GM12878 (cell line): ENCODE measurements around the gene NELFB. TPM values are rescaled to one million over a fixed set of nuclear protein-coding genes. Genes with fewer than 3 reads are reported as not detected.

Experiments used
- ATAC-seq: fragments of 200-7000 bp; cut with Tn5 transposase; 3 replicates; pipeline ENCODE4 v1.9.1; 2020; ENCODE audit warnings: mild to moderate bottlenecking, moderate library complexity
- BruUV-seq: library from RNA; stranded (reverse); fragments of 400-500 nt; replicated peaks from 2 replicates; lab custom pipeline; 2021; lab: Mats Ljungman, UMichigan
- CTCF ChIA-PET: fragments of 300-600 bp; sonication (Branson Sonifier 250); formaldehyde crosslinking; extraction: SDS; loops from one replicate; lab custom pipeline; 2021; ENCODE audit warnings: inconsistent platforms; lab: Yijun Ruan, JAX
- POLR2A ChIA-PET: fragments of 350-600 bp; formaldehyde crosslinking; extraction: SDS; loops from one replicate; lab custom pipeline; 2021; ENCODE audit warnings: inconsistent platforms; lab: Charles Lee
- RAD21 ChIA-PET: fragments of 300-600 bp; sonication (Branson Sonifier 250); formaldehyde crosslinking; loops from one replicate; lab custom pipeline; 2023; ENCODE audit warnings: antibody characterized with exemption; ENCODE audit not compliant: unreplicated experiment; lab: Charles Lee
- SMC1A ChIA-PET: fragments of 300-600 bp; sonication (Branson Sonifier 250); formaldehyde crosslinking; loops from one replicate; lab custom pipeline; 2023; ENCODE audit not compliant: unreplicated experiment, uncharacterized antibody; lab: Charles Lee
- DNase-seq: peaks from one replicate; pipeline ENCODE4 v3.0.0-alpha.2; 2011; ENCODE audit warnings: low read depth, low spot score
- FAIRE-seq: peaks from 3 replicates; lab custom pipeline; 2011; peaks lifted over from hg19 to GRCh38; lab: Jason Lieb, UNC
- H2AFZ ChIP-seq: 2 replicates; pipeline ENCODE4 v1.6.0; 2011; ENCODE audit warnings: low read depth, low read length, control low read depth; ENCODE audit not compliant: control insufficient read depth
- H3K27ac ChIP-seq: 2 replicates; pipeline ENCODE4 v1.5.1; 2011; ENCODE audit warnings: control low read depth; ENCODE audit not compliant: control insufficient read depth, insufficient read depth
- H3K27me3 ChIP-seq, 2 experiments: replicated peaks in 1 of 2; 2 replicates each; pipeline versions ENCODE4 v1.6.0 to v1.6.1; 2011; ENCODE audit warnings: low read length in 1 of 2; ENCODE audit not compliant: control insufficient read depth in 2 of 2, insufficient read depth in 2 of 2
- H3K36me3 ChIP-seq, 2 experiments: 2 replicates each; pipeline ENCODE4 v1.5.1; 2011; ENCODE audit warnings: low read length in 1 of 2; ENCODE audit not compliant: control insufficient read depth in 2 of 2, insufficient read depth in 2 of 2
- H3K4me1 ChIP-seq: 2 replicates; pipeline ENCODE4 v1.6.1; 2011; ENCODE audit warnings: mild to moderate bottlenecking, low read length, moderate library complexity, mixed read lengths; ENCODE audit not compliant: control insufficient read depth, insufficient read depth
- H3K4me2 ChIP-seq: 2 replicates; pipeline ENCODE4 v1.6.0; 2011; ENCODE audit warnings: control low read depth; ENCODE audit not compliant: control insufficient read depth, insufficient read depth
- H3K4me3 ChIP-seq: fragments of 200-600 bp; sonication (generic); 2 replicates; pipeline ENCODE4 v1.5.1; 2016
- H3K79me2 ChIP-seq: 2 replicates; pipeline ENCODE4 v1.6.0; 2011; ENCODE audit warnings: low read length; ENCODE audit not compliant: control insufficient read depth, insufficient read depth
- H3K9ac ChIP-seq: 2 replicates; pipeline ENCODE4 v1.8.0; 2011; ENCODE audit warnings: low read length, control low read depth, mixed read lengths; ENCODE audit not compliant: control insufficient read depth, insufficient read depth
- H3K9me3 ChIP-seq: replicated peaks from 3 replicates; pipeline ENCODE4 v1.5.1; 2011; ENCODE audit warnings: mild to moderate bottlenecking, low read length; ENCODE audit not compliant: control insufficient read depth, insufficient read depth
- H4K20me1 ChIP-seq: 2 replicates; pipeline ENCODE4 v1.6.0; 2011; ENCODE audit not compliant: control insufficient read depth, insufficient read depth
- CEBPB ChIP-seq, 2 experiments: fragments of 150-350 bp in 1 of 2; IDR thresholded peaks; 2 replicates each; pipeline ENCODE4 v1.6.1; 2012 to 2014; ENCODE audit warnings: low read depth in 2 of 2, low read length in 2 of 2, borderline replicate concordance in 1 of 2, inconsistent platforms in 1 of 2
- CHD4 ChIP-seq: fragments of 200-600 bp; sonication (generic); IDR thresholded peaks from 2 replicates; pipeline ENCODE4 v1.6.1; 2016; ENCODE audit warnings: mild to moderate bottlenecking
- ESRRA ChIP-seq: IDR thresholded peaks from 2 replicates; pipeline ENCODE4 v1.6.1; 2012; ENCODE audit warnings: mild to moderate bottlenecking, low read length, improper control_type of control experiment
- FOXK2 ChIP-seq: fragments of 450-650 bp; IDR thresholded peaks from 2 replicates; pipeline ENCODE4 v1.6.1; 2017; ENCODE audit warnings: mild to moderate bottlenecking, moderate library complexity
- MYB ChIP-seq: fragments of 150-350 bp; IDR thresholded peaks from 2 replicates; pipeline ENCODE4 v1.6.1; 2014; ENCODE audit warnings: mild to moderate bottlenecking, low read depth, low read length, borderline replicate concordance
- NR2F1 ChIP-seq: fragments of 450-650 bp; conservative IDR thresholded peaks from 2 replicates; pipeline ENCODE4 v1.6.1; 2017; ENCODE audit warnings: mild to moderate bottlenecking
- RBBP5 ChIP-seq: fragments of 200-600 bp; sonication (generic); conservative IDR thresholded peaks from 2 replicates; pipeline ENCODE4 v1.6.1; 2016
- SPI1 ChIP-seq: IDR thresholded peaks from 2 replicates; pipeline ENCODE4 v1.6.1; 2011; ENCODE audit warnings: low read depth, mild to moderate bottlenecking, low read length, moderate library complexity, borderline replicate concordance; ENCODE audit not compliant: insufficient read depth
- SRF ChIP-seq, 2 experiments: IDR thresholded peaks; 2 replicates each; pipeline ENCODE4 v1.6.1; 2011; ENCODE audit warnings: low read depth in 2 of 2, low read length in 2 of 2, mild to moderate bottlenecking in 1 of 2, moderate library complexity in 1 of 2
- TCF7 ChIP-seq: IDR thresholded peaks from 2 replicates; pipeline ENCODE4 v1.6.1; 2014; ENCODE audit warnings: antibody characterized with exemption, borderline replicate concordance
- WRNIP1 ChIP-seq: IDR thresholded peaks from 2 replicates; pipeline ENCODE4 v1.6.1; 2011; ENCODE audit warnings: low read depth, low read length, improper control_type of control experiment, borderline replicate concordance
- ZBED1 ChIP-seq: IDR thresholded peaks from 2 replicates; pipeline ENCODE4 v1.6.1; 2016; ENCODE audit warnings: borderline replicate concordance
- WGBS: methylation state at CpG from one replicate; pipeline ENCODE4 v1.1.6; 2016; ENCODE audit warnings: low lambda C conversion rate; ENCODE audit not compliant: insufficient replicate concordance, insufficient coverage; ENCODE audit errors: missing lambda C conversion rate; 5-methylcytosine and 5-hydroxymethylcytosine counted together
- in situ Hi-C: fragments of 300-500 bp; cut with MboI; formaldehyde crosslinking; loops from 9 replicates; pipeline ENCODE4 v1.14.3; 2018; ENCODE audit warnings: mixed read lengths
- intact Hi-C: fragments of 100-400 bp; cut with micrococcal nuclease; formaldehyde crosslinking; loops from one replicate; pipeline ENCODE4 v1.14.2; 2022; ENCODE audit not compliant: unreplicated experiment
- polyA plus RNA-seq, 11 experiments: library from polyadenylated mRNA; depleted of rRNA in 4 of 11; unstranded in 6 of 11; stranded (reverse) in 5 of 11; fragments of >200 nt; fragmentation: Nextera tagmentation in 4 of 11; fragmentation: Illumina TruSeq in 1 of 11; extraction: Ambion mirVana in 4 of 11; extraction: Trizol in 1 of 11; gene quantifications; 1 replicate in 1 of 11; 2 replicates in 10 of 11; pipeline versions ENCODE4 v1.2.1 to v1.2.3, GENCODE V29; 2011 to 2016; ENCODE audit warnings: inconsistent platforms in 2 of 11, missing spikeins in 2 of 11, low read depth in 1 of 11
- total RNA-seq, 4 experiments: library from RNA; depleted of rRNA in 3 of 4; stranded (reverse); fragments of >200 nt in 3 of 4; fragmentation: Illumina TruSeq in 1 of 4; extraction: Trizol in 1 of 4; gene quantifications; 2 replicates each; pipeline versions ENCODE4 v1.2.1 to v1.2.3, GENCODE V29; 2013 to 2021
- TF ChIP-seq, protein P1 (sequence below): fragments of 450-650 bp; IDR thresholded peaks from 2 replicates; pipeline ENCODE4 v1.6.1; 2016; ENCODE audit warnings: mild to moderate bottlenecking

NELFB gene
- total and polyA plus RNA-seq, 10 of the 15 experiments (the other 5 are each of a cell fraction or from before 2014, with no cell fraction given) = 0.19 to 63.4 (median 30.9) TPM

DNA sequence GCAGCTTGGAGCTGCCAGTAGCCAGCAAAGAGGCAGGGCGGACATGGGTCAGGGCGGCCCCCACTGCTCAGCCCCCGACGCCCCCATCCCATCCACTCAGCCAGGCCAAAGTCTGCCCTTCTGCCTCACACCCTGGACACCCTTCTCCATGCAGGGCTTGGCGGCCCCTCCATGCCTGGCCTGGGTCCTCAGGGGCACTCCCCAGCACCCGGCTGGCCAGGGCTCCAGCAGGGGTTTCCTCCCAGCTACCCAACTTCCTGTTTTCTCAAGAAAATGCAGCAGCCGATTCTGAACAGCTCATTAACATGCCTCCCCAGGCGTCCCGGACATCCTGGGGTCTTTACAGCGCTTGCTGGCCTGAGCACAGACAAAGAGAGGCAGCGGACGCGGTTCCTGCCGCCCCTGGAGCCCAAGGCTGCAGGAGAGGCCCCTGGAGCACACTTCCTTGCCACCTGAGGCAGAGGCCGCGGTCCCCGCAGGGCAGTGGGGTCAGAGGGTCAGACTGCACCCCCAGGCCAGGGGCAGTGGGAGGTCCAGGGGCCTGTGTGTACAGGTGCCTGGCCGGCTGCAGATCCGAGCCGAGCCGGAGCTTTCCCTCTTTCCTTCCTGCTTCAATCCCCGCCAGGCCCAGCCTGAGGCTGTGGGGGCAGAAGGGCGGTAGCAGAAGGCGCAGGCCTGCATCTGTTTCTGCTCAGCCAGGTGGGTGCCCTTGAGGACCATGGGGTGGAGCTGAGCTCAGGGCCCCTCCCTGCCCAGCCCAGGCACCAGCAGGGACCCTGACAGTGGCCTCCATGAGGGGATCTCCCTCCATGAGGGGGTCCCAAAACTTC is 65.6 kb downstream of the NELFB start:
- intact Hi-C loops (no loop called here), in situ Hi-C loops (no loop called here)
- Histone ChIP-seq H3K79me2 (no peaks in the 10 kb centered on the region), H3K4me3 (no peak overlapping the region), H3K4me1 (peaks cover 5% of the 10 kb centered on the region), H3K9ac (no peak overlapping the region), H3K27me3 (no peaks in the 10 kb centered on the region), H3K9me3 (no peaks in the 10 kb centered on the region; the same call in 2 of the 3 replicates), H3K4me2 (peak overlapping the region; percentile 25), H4K20me1 (no peaks in the 10 kb centered on the region), H2AFZ (peak overlapping the region; percentile 58)
- ATAC-seq (no peak), FAIRE-seq (no peak)
- 27% methylated on average over 23 of the region's 24 CpGs for WGBS
- BruUV-seq = no TSS peak
- POLR2A ChIA-PET = no interaction called here
- CTCF ChIA-PET = no interaction called here
- SMC1A ChIA-PET = no interaction called here
- RAD21 ChIA-PET = interaction anchor here (0.6 to 1.8 kb wide), 2 partner anchors 19 to 175 kb away, joined by 3 to 6 read pairs; partner anchors contain the start of gene NRARP
- TF ChIP-seq SPI1 (peak; percentile 53; the same call in 1 of the 2 replicates), NR2F1 (peak; percentile 77), TCF7 (no peak)
- TF ChIP-seq, all 136 proteins: peak for 2
- no peaks in the 10 kb centered on the region for H3K36me3 ChIP-seq
- no peak for DNase-seq
- H3K27ac ChIP-seq = no peak overlapping the region

DNA sequence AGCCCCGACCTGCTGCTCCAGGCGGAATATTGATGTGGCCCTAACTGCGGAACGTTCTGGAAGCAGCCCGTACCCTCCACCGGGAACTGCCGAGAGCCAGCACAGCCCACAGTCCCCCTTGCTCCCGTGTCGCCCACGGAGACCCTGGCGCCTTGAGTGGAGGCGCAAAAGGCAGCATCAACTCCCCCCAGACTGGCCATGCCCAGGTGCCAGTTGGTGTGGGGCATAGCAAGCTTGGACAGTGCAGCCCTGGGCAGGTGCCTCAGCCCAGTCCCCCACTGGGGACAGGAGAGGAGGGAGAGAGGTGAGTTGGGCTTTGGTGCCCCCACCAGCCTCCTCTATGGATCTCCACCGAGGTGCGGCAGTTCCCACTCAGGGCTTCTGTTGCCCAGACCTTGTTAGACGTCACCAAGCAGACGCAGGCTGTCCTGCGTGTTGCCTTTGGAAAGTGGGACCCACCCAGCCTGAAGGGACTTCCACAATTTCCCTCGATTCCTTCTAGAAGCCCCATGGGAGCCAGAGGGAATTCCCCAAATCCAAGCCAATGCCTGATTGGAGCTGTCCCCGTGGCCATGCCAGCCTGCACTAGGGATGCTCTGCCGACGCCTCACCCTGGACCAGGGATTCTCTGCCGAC is 66.7 kb downstream of the NELFB start:
- BruUV-seq = no TSS peak
- no peak for DNase-seq
- H3K36me3 ChIP-seq = no peaks in the 10 kb centered on the region
- no peaks in the 10 kb centered on the region for H4K20me1 ChIP-seq
- ChIA-PET POLR2A (no interaction called here), RAD21 (interaction anchor here (1.8 kb wide), 1 partner anchor 20 kb away, joined by 6 read pairs; the partner anchor contains the start of gene NRARP), CTCF (no interaction called here), SMC1A (no interaction called here)
- no peak overlapping the region for H3K4me3 ChIP-seq
- no peaks in the 10 kb centered on the region for H3K27me3 ChIP-seq
- ATAC-seq = no peak
- H2AFZ ChIP-seq = no peak overlapping the region
- peaks cover 10% of the 10 kb centered on the region for H3K4me1 ChIP-seq
- H3K79me2 ChIP-seq = no peaks in the 10 kb centered on the region
- H3K27ac ChIP-seq = no peak overlapping the region
- WGBS = 81% methylated on average over 22 of the region's 22 CpGs
- in situ Hi-C loops (no loop called here), intact Hi-C loops (no loop called here)
- no peak overlapping the region for H3K4me2 ChIP-seq
- H3K9ac ChIP-seq = no peak overlapping the region
- no peaks in the 10 kb centered on the region; the same call in 1 of the 3 replicates for H3K9me3 ChIP-seq
- FAIRE-seq = no peak
- TF ChIP-seq CHD4 (no peak), FOXK2 (no peak), SPI1 (no peak), ZBED1 (no peak), WRNIP1 (no peak), CEBPB (IDR thresholded peaks at IDR 0.05; ENCODE audit: borderline replicate concordance in 1 of 2, low read depth in 2 of 2, low read length in 2 of 2) (no peak), RBBP5 (no peak), MYB (no peak), SRF (IDR thresholded peaks at IDR 0.05; ENCODE audit: low read depth in 2 of 2, low read length in 2 of 2) (no peak), ESRRA (no peak)
- TF ChIP-seq, protein P1, sequence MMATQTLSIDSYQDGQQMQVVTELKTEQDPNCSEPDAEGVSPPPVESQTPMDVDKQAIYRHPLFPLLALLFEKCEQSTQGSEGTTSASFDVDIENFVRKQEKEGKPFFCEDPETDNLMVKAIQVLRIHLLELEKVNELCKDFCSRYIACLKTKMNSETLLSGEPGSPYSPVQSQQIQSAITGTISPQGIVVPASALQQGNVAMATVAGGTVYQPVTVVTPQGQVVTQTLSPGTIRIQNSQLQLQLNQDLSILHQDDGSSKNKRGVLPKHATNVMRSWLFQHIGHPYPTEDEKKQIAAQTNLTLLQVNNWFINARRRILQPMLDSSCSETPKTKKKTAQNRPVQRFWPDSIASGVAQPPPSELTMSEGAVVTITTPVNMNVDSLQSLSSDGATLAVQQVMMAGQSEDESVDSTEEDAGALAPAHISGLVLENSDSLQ = no peak
